Stimulated activated CD4-positive, alpha-beta T cell treated with anti-CD3 and anti-CD28 coated beads, Interleukin-15, amount 100 ng/mL, for 1 hour (primary cell): ENCODE data around the gene CCDC47.
A peak's percentile ranks its signal among the peaks of the same experiment; 100 is the strongest.

ENCODE experiments used
- DNase-seq, 2 donors: peaks; one replicate each; pipeline ENCODE4 v3.0.0-alpha.2; 2020; ENCODE audit warnings: low read depth in 1 of 2, low spot score in 1 of 2

Gene CCDC47

DNA sequence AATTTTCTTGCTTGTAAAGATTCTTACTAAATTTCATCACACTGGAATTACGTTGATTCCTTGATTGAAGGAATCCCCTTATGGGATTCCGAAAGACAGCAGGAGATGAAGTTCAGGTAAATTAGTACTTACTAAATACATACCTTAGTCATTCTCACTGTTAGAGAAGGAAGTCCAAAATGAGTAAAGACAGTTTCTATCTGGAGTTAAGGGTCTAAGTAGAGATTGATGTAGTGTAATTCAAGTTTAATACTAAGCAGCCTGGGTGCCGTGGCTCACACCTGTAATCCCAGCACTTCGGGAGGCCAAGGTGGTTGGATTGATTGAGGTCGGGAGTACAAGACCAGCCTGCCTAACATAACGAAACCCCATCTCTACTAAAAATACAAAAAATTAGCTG is 10.1 kb upstream of the CCDC47 start:
- DNase-seq, result no peak

GRCh38 chr17:63780928-63781327 is 7.5 kb upstream of the CCDC47 start:
- DNase-seq, result no peak

DNA sequence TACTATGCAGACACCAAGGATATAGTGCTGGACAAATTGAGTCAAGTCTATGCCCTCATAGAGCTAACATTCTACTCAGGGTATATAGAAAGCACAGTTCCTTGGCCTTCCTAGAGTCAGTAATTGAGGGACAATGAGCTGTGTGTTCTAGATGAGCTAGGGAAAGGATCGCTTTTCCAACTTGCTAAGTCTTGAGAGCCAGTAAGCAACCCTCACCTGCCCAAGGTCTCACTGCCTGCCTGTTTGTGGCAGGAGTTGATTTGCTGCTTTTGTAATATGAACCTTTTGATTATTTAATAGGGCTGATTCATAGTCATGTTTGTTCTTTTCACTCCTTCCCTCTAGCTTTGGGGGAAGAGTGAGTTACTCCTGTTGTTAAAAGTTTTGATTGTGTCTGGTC is 7.1 kb upstream of the CCDC47 start:
- no peak for DNase-seq

- no peak for DNase-seq
Measured at GRCh38 chr17:63775420-63775819, 2.0 kb upstream of the CCDC47 start.

- no peak for DNase-seq
Measured at GRCh38 chr17:63774969-63775265, 1.5 kb upstream of the CCDC47 start.

DNA sequence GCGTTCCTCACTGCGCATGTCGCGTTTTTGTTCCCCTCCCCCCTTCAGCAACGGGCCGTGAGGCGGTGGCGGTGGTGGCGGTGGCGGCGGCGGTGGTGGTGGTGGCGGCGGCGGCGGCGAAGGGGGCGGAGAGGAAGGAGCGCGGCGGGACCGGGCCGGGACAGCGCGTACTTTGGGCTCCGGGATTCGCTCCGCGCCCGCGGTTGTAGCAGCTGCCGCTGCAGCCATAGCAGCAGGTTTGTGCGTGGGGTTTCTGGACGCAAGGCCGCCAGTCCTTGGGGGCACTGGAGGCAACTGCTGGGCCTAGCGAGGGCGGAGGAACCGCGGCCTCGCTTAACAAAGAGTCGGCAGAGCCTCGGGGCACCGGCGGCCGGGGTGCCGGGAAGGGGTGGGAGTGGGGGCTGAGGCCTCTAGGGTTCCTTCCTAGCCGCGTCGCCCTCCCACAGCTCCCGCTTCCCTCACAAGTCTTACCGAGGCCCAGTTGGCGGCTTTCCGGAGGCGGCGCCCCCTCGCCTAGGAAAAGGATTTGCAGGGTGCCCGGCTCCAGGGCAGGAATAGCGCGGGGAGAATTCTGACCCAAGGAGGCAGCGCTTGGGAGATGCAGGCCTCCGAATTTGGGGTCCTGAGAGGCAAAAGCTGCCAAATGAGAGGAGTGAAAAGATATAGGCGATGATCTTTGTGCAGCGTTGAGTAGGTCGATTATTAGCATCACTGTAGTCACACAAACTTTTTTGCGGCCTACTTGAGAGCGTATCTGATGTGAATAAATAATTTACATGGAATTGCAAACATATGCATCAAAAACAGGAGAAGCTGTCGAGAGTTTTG is 958 bp upstream of the CCDC47 start, which contains the start of gene DDX42:
DDX42 (plus strand) TSS at position 30 of the 828 bp plus-strand sequence. CDS start 12,880 bp downstream, outside the sequence.
- peak; percentile 87 to 90 for DNase-seq

DNA sequence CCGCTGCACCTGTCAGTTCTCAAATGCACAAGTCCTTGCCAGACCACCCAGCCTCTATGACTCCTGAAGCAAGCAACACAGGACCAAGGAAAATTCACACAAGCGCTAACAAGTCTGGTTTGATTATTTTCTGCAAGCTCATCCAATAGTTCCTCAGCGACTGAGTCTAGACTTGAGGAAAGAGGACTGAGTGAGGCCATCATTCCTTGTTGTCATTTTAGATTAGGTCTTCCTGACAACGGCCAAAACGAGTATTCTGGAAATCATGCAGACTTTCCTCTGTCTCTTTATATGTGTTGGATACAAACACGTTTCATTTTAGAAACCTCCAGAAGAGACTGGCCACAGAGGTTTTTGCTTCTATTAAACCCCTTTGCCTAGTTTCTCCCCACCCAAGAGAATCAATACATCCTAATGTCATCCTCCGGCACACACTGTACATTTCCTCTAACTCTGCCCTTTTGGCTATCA is 561 bp downstream of the CCDC47 start:
- DNase-seq, result no peak

DNA sequence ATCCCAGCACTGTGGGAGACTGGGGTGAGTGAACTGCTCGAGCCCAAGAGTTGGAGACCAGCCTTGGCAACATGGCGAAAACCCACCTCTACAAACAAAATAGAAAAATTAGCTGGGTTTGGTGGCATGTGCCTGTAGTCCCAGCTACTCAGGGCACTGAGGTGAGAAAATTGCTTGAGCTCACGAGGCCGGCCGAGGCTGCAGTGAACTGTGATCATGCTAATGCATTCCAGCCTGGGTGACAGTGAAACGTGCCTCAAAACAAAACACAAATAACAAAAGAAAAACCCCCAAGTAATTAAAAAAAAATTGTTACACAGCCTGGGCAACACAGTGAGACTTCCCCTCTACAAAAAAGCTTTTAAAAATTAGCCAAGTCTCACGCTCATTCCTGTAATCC is 5.0 kb downstream of the CCDC47 start:
- DNase-seq, result no peak

DNA sequence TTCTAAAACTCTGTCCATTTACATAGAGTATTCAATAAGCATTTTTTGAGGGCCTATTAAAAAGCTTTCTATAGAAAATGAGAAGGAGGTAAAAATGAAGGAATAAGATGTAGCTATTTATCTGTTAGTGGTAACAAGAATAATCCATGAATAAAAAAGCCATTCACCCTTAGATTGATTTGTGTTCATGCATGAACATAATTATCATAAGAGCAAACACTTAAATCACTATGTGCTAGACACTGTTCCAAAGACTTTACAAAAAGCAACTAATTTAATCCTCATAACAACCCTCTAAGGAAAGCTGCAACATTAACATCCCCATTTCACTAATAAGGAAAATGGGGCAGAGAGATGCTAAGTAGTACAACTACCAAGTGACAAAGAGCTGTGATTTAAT is 6.6 kb downstream of the CCDC47 start:
- DNase-seq, result no peak

- DNase-seq, result no peak
Measured at GRCh38 chr17:63764716-63765115, 8.7 kb downstream of the CCDC47 start.

GRCh38 chr17:63762161-63763078 is 11.0 kb downstream of the CCDC47 start:
- DNase-seq, result no peak

DNA sequence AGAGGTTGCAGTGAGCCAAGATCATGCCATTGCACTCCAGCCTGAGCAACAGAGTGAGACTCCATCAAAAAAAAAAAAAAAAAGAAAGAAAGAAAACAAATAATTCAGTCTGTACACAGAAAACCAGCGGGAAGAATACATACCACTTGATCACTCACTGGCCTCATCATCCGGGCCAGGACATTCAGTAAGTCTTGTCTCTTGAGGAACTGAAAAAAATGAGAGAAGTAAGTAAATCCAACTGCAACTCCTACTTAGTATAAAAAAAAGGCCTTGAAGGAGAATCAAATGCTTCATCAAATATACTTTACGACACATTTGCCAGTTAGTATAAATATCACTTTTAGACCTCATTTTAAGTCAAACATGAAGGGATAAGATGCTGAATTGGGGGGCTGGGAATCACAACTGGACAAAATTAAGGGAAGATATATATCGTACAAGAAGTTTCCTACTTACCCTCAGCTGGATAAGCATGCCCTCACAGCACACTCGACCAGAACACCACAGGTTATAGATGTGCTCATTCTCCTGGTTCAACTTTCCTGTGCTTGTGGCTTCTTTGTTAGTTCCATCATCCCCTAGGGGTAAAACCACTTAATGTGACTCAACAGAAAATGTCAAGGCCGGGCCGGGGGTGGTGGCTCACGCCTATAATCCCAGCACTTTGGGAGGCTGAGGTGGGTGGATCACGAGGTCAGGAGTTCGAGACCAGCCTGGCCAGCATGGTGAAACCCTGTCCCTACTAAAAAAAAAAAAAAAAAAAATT is 12.4 kb downstream of the CCDC47 start:
- DNase-seq, result no peak

- DNase-seq, result no peak
Measured at GRCh38 chr17:63758428-63758827, 15.0 kb downstream of the CCDC47 start.

- DNase-seq, result no peak
Measured at GRCh38 chr17:63754046-63754445, 19.4 kb downstream of the CCDC47 start.

GRCh38 chr17:63753215-63753614 is 20.2 kb downstream of the CCDC47 start:
- DNase-seq, result no peak

- no peak for DNase-seq
Measured at GRCh38 chr17:63752707-63753106, 20.7 kb downstream of the CCDC47 start.

GRCh38 chr17:63751806-63752205 is 21.6 kb downstream of the CCDC47 start:
- DNase-seq, result no peak

DNA sequence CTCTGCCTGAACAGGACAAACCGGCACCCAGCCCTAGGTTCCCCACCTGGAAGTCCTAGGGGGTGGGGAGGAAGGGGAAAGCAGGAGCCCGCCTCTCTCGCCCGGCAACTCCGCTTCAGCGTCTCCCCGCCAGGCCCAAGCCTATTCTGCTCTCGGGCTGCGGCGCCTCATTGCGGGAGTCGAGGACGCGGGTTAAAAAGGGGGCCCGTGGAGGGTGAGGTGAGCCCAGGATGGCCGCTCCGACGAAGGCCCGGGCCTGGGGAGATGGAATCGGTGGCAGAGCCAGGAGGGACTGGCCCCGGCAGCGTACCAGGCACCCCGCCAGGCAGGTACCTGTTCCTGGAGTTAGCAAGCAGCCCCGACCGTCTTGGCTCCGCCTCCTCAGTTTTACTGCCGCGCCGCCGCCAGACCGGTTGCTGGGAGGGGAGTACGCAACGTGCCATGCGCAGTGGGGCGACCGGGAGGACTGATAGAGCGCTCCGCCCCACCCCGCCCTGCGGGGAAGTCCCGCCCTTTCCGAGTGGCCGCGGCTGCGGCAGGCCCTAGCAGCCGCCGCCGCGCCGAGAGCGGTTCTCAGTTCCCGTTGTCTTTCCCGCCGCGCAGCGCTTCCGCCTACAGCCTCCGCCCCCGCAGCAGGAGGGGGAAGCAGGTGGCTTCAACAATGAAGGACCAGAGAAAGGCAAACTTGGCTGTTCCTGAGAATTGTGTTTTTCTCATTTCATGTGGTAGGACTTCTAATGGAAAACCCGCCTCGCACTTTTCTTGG is 31.8 kb downstream of the CCDC47 start, which contains the start of gene STRADA:
STRADA (minus strand) TSS at position 392 of the 766 bp plus-strand sequence. CDS start 13,430 bp downstream, outside the sequence.
- peak; percentile 98 for DNase-seq

GRCh38 chr17:63741143-63741407 is 32.3 kb downstream of the CCDC47 start:
- DNase-seq, result peak in 1 of 2 donors; percentile 31

DNA sequence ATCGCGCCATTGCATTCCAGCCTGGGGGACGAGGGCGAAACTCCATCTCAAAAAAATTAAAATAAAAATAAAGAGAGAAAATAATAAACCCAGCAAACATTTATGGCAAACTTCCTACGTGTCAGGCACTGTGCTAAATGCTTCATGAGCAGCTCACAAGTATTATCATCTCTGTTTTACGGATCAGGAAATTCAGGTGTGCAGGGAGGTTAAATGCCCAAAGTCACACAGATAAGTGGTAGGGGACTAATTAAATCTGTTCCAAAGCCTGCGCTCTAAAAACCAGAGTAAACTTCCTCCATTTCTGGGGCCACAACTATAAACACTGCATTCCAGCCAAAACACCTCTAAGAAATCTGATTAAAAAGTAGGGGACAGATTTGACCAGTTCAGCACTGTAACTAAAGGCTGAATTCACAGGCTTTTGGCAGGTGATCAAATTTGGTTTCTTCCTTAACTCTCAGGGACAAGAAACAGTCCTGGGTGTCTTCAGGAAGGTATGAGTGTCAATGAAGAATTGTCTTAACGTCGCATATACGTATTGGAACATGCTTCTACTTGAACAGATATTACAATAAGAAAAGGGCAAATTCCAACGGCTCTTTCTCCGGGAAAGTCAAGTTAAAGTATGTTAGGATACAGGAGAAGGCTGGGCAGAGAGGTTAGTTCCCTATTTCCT is 32.8 kb downstream of the CCDC47 start:
- DNase-seq, result no peak
